Transverse colon (tissue), 4 donors: ENCODE measurements around the gene SEMA3E.

Source experiments
- POLR2A ChIP-seq: fragments of 450-650 bp; IDR thresholded peaks from one replicate; pipeline ENCODE4 v1.6.1; 2016; ENCODE audit warnings: antibody characterized with exemption, mild to moderate bottlenecking, moderate library complexity
- POLR2AphosphoS5 ChIP-seq, 3 donors: sonication (generic); formaldehyde crosslinking; IDR thresholded peaks; one replicate each; pipeline ENCODE4 v1.6.1; 2016; ENCODE audit warnings: antibody characterized with exemption in 3 of 3
- TF ChIP-seq, protein P1 (sequence below), 5 experiments: fragments of 200-600 bp in 3 of 5; fragments of 450-650 bp in 2 of 5; sonication (generic) in 3 of 5; IDR thresholded peaks; 1 replicate in 2 of 5; 2 replicates in 3 of 5; pipeline ENCODE4 v1.5.1; 2016 to 2017; ENCODE audit warnings: antibody characterized with exemption in 5 of 5, inconsistent platforms in 3 of 5, mild to moderate bottlenecking in 2 of 5, moderate library complexity in 1 of 5

GRCh38 chr7:83472376-83472775 lies 176.6 kb downstream of the SEMA3E start:
- TF ChIP-seq, protein P1, sequence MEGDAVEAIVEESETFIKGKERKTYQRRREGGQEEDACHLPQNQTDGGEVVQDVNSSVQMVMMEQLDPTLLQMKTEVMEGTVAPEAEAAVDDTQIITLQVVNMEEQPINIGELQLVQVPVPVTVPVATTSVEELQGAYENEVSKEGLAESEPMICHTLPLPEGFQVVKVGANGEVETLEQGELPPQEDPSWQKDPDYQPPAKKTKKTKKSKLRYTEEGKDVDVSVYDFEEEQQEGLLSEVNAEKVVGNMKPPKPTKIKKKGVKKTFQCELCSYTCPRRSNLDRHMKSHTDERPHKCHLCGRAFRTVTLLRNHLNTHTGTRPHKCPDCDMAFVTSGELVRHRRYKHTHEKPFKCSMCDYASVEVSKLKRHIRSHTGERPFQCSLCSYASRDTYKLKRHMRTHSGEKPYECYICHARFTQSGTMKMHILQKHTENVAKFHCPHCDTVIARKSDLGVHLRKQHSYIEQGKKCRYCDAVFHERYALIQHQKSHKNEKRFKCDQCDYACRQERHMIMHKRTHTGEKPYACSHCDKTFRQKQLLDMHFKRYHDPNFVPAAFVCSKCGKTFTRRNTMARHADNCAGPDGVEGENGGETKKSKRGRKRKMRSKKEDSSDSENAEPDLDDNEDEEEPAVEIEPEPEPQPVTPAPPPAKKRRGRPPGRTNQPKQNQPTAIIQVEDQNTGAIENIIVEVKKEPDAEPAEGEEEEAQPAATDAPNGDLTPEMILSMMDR (IDR thresholded peaks at IDR 0.05): no peak
- no peak for TF ChIP-seq POLR2A
- TF ChIP-seq POLR2AphosphoS5 (IDR thresholded peaks at IDR 0.05): no peak
